C4-2B (cell line): ENCODE results near the gene SULT1A3.
"Not testable (repeated sequence)": the region's sequence is repeated elsewhere in the genome, so short reads cannot be mapped to it uniquely, and the experiment has no call there.

Source experiments
- H3K27ac ChIP-seq: fragments of 450-650 bp; 2 replicates; pipeline ENCODE4 v1.5.1; 2017

SULT1A3 gene

DNA sequence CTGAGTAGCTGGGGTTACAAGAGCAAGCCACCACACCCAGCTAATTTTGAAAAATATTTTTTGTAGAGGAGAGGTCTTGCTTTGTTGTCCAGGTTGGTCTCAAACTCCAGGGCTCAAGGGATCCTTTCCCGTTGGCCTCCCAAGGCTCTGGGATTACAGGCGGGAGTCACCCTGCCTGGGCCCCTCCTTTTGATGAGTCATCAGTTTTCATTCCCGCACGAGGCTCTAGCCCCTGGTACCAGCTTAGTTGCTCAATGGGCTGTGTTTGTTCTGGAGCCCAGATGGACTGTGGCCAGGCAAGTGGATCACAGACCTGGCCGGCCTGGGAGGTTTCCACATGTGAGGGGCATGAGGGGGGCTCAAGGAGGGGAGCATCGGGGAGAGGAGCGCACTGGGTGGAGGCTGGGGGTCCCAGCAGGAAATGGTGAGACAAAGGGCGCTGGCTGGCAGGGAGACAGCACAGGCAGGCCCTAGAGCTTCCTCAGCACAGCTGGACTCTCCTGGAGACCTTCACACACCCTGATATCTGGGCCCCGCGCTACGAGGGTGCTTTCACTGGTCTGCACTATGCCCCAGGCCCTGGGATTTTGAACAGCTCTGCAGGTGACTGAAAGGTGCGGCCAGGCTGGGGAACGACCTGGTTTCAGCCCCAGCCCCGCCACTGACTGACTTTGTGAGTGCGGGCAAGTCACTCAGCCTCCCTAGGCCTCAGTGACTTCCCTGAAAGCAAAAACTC is 721 bp downstream of the SULT1A3 start:
- H3K27ac ChIP-seq, result not testable (repeated sequence)

DNA sequence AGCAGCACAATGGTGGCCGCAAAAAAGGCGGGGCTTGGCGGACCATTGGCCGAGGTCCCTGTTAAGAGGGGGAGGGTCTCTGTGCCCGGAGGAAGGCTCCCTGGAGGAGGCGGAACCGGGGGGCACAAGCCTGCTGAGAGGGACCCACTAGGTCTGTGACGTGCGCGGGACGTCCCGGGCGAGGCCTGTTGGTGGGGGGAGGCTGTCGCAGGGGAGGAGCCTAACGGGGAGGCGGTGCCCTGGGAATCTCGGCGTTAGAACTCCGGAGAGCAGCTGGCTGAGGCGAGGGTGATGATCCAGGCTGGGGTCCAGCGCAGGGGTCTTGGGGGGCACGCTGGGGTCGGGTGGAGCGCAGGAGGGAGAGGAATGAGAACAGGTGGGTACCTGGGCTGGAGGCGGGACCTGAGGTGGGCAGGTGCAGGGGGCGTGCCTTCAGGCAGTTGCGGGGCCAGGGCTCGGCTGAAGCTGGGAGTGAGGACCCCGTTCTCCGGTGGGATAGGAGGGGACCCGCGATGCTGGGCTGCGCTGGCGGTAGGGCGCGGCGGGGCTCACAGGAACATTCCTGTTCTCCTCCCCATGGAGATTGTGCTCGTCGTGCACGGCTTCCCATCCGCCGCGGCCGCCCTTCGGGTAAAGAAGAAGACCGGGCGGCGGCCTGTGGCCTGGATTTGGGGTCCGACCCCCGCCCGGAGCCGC is 6.6 kb downstream of the SULT1A3 start:
- not testable (repeated sequence) for H3K27ac ChIP-seq

DNA sequence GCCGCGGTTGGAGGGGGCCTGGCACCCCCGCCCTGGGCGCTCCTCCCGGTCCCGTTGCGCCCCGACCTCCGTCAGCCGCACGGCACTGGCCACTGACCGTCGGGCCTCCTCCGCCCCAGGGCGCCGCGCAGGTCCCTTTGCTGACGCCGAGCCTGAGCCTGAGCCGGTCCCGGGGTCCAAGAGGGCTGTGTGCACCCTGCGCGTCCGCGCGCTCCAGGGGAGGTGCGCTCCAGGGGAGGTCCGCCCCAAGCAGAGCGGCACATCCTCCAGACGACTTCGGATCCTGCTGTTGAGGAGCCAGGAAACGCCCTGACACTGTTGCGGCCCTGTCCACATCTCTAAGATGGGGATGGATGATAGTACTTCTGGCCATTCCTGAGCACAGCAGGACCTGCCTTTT is 7.2 kb downstream of the SULT1A3 start:
- H3K27ac ChIP-seq, result not testable (repeated sequence)

DNA sequence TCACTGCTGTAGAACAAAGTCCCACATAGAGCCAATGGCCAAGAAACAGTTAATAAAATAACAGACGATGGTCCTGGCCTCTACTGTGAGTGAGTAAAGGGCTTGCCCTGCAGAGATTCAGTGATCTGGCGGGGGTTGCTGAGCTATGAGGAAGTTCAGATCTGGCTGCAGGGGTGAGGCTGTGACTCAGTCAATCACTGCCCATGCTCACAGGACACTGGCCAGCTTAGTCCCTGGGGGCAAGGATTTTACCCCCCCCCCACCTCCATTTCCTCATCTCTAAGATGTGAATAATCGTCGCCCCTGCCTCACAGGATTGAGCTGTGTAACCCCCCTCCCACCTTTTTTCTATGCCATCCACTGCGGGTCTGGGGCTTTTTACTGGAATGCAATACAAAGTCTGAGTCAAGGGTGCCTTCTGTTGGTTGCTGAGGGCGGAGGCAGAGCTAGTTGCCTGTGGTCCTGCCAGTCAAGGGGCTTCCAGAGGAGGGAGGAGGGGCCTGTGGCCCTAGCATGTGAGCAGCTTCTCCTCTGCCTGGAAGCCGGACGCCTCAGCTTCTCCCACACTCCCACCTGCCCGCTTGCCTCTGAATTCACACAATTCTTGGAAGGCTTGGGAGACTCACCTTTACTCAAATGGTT is 8.1 kb downstream of the SULT1A3 start:
- H3K27ac ChIP-seq, result not testable (repeated sequence)

DNA sequence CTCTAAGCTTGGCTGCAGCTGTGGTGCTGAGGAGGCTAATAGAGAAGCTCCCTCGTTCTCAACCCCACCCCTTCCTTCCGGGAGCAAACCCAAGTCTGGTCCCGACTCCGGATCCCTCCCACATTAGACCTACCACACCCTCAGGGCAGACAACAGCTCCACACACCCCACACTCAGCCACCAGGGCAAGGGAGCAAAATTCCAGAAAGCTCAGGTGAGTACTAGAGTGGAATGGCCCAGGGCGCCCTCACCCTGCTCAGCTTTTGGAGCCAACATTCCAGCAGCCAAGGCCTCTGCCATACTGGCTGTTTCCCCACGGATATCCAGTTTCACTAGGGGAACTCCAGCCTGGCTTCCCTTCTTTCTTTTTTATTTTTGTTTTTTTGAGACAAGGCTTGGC is 10.0 kb downstream of the SULT1A3 start:
- not testable (repeated sequence) for H3K27ac ChIP-seq

DNA sequence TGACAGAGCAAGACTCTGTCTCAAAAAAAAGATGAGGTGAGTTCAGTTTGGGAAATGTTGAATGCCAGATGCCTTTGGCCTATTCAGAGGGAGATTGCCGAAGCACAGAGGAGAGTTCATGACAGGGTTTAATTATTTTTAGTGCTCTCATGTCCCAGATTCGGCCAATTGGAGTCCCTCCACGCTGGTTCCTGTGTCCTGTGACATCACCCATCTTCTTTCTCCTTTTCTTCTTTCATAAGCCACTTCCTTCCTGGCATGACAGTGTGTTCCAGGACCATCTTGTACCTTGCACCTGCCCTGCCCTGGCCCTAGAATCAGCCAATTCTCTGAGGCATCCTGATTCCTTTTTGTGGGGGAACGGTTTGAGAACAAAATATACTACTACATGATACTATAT is 12.4 kb downstream of the SULT1A3 start:
- not testable (repeated sequence) for H3K27ac ChIP-seq

DNA sequence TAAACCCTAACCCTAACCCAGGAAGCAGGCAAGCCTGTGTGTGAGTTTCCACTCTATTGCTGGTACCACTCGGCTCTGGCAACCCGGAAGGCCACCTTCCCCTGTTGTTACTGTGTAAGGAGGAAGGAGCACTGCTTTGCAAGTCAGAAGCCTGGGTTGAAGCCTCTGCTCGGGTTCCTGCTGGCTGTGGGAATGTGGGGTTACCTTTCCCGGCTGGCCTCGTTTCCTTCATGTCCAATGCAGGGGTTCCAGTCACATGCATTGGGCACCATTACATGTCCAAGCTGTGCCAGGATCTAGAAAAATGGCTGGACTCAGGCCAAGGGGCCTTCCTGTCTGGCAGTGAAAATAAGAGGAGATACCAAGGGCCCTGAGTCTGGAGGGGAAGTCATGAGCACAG is 18.0 kb downstream of the SULT1A3 start:
- not testable (repeated sequence) for H3K27ac ChIP-seq

DNA sequence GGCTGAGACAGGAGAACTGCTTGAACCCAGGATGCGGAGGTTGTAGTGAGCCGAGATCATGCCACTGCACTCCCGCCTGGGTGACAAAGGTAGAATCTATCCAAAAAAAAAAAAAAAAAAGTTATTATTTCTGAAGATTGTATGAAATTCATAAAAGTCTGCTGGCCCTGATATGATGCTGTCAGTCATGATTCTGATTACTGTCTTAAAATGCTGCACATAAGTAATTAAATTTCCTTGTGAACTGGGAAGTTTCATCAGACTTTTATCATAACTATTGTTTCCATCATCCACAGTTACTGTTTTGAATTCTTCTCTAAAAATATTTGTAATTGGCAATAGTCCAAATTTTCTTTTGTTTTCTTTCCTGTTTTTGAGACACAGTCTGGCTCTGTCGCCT is 49.3 kb downstream of the SULT1A3 start, which contains the start of gene NPIPB13:
Gene NPIPB13 (minus strand): TSS at position 101 of the 400 bp plus-strand sequence. CDS start 2,906 bp downstream, outside the sequence.
- H3K27ac ChIP-seq, result not testable (repeated sequence)
